GM23338 (cell line): ENCODE data around the gene NTN4.

Experiments
- CREB1 ChIP-seq: fragments of 250-450 bp; sonication (Bioruptor Pico); IDR thresholded peaks from 2 replicates; pipeline ENCODE4 v1.5.0; 2020; ENCODE audit warnings: low read depth, mild to moderate bottlenecking, moderate library complexity
- EZH2 ChIP-seq: fragments of 200-600 bp; sonication (generic); IDR thresholded peaks from one replicate; pipeline ENCODE4 v1.8.0; 2017; ENCODE audit warnings: antibody characterized with exemption, mild to moderate bottlenecking, low read depth; ENCODE audit not compliant: unreplicated experiment
- EZH2phosphoT487 ChIP-seq: fragments of 200-600 bp; sonication (generic); IDR thresholded peaks from one replicate; pipeline ENCODE4 v1.8.1; 2018; ENCODE audit warnings: antibody characterized with exemption; ENCODE audit not compliant: unreplicated experiment
- JUNB ChIP-seq: IDR thresholded peaks from one replicate; pipeline ENCODE4 v1.6.1; 2016; ENCODE audit warnings: antibody characterized with exemption; ENCODE audit not compliant: unreplicated experiment
- NANOG ChIP-seq: IDR thresholded peaks from 2 replicates; pipeline ENCODE4 v1.6.1; 2016; ENCODE audit warnings: antibody characterized with exemption, borderline replicate concordance
- POLR2AphosphoS5 ChIP-seq: IDR thresholded peaks from 2 replicates; pipeline ENCODE4 v1.6.1; 2016; ENCODE audit warnings: antibody characterized with exemption, low read depth
- STAT1 ChIP-seq: IDR thresholded peaks from one replicate; pipeline ENCODE4 v1.6.1; 2016; ENCODE audit warnings: antibody characterized with exemption; ENCODE audit not compliant: unreplicated experiment
- ZNF114 ChIP-seq: fragments of 250-450 bp; sonication (Bioruptor Pico); IDR thresholded peaks from 2 replicates; pipeline ENCODE4 v1.5.0; 2020; ENCODE audit warnings: mild to moderate bottlenecking, moderate library complexity
- TF ChIP-seq, protein P1 (sequence below), 2 experiments: fragments of 200-600 bp in 1 of 2; sonication (generic) in 1 of 2; conservative IDR thresholded peaks; 2 replicates each; pipeline versions ENCODE4 v1.5.1 to v1.6.1; 2016 to 2017; ENCODE audit warnings: antibody characterized with exemption in 2 of 2, low read depth in 2 of 2, mild to moderate bottlenecking in 2 of 2, moderate library complexity in 1 of 2
- TF ChIP-seq, protein P2 (sequence below): IDR thresholded peaks from one replicate; pipeline ENCODE4 v1.6.1; 2018; ENCODE audit warnings: antibody characterized with exemption; ENCODE audit not compliant: unreplicated experiment
- TF ChIP-seq, protein P3 (sequence below): IDR thresholded peaks from 2 replicates; pipeline ENCODE4 v1.6.1; 2016; ENCODE audit warnings: antibody characterized with exemption
- TF ChIP-seq, protein P4 (sequence below): fragments of 250-450 bp; sonication (Bioruptor Pico); IDR thresholded peaks from 2 replicates; pipeline ENCODE4 v1.5.0; 2020; ENCODE audit warnings: mild to moderate bottlenecking, moderate library complexity

DNA sequence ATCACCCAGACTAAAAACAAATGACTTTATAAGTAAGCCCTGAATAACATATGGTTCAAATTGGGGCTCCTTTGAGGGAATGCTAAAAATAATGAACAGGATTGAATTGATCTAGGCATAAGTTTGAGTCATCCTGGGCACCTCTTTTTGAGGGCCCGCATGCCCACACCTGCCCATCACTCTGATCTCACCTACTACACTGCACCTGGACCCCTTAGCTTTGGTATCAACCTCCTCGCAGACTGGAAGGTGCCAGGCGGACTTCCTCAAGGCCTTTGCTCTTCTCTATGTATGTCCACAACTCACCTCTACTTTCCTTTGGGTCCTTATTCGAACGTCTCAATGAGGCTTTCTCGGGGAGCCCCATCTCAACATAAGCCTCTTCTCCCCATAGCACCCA, 17.2 kb downstream of the NTN4 start:
- TF ChIP-seq POLR2AphosphoS5 (no peak), NANOG (no peak), EZH2 (no peak), STAT1 (no peak), CREB1 (CRISPR knock-in tag) (no peak), EZH2phosphoT487 (no peak), ZNF114 (CRISPR knock-in tag) (no peak), JUNB (no peak)
- TF ChIP-seq, protein P1, sequence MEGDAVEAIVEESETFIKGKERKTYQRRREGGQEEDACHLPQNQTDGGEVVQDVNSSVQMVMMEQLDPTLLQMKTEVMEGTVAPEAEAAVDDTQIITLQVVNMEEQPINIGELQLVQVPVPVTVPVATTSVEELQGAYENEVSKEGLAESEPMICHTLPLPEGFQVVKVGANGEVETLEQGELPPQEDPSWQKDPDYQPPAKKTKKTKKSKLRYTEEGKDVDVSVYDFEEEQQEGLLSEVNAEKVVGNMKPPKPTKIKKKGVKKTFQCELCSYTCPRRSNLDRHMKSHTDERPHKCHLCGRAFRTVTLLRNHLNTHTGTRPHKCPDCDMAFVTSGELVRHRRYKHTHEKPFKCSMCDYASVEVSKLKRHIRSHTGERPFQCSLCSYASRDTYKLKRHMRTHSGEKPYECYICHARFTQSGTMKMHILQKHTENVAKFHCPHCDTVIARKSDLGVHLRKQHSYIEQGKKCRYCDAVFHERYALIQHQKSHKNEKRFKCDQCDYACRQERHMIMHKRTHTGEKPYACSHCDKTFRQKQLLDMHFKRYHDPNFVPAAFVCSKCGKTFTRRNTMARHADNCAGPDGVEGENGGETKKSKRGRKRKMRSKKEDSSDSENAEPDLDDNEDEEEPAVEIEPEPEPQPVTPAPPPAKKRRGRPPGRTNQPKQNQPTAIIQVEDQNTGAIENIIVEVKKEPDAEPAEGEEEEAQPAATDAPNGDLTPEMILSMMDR (conservative IDR thresholded peaks at IDR 0.05; ENCODE audit: low read depth in 2 of 2): no peak
- TF ChIP-seq, protein P2, sequence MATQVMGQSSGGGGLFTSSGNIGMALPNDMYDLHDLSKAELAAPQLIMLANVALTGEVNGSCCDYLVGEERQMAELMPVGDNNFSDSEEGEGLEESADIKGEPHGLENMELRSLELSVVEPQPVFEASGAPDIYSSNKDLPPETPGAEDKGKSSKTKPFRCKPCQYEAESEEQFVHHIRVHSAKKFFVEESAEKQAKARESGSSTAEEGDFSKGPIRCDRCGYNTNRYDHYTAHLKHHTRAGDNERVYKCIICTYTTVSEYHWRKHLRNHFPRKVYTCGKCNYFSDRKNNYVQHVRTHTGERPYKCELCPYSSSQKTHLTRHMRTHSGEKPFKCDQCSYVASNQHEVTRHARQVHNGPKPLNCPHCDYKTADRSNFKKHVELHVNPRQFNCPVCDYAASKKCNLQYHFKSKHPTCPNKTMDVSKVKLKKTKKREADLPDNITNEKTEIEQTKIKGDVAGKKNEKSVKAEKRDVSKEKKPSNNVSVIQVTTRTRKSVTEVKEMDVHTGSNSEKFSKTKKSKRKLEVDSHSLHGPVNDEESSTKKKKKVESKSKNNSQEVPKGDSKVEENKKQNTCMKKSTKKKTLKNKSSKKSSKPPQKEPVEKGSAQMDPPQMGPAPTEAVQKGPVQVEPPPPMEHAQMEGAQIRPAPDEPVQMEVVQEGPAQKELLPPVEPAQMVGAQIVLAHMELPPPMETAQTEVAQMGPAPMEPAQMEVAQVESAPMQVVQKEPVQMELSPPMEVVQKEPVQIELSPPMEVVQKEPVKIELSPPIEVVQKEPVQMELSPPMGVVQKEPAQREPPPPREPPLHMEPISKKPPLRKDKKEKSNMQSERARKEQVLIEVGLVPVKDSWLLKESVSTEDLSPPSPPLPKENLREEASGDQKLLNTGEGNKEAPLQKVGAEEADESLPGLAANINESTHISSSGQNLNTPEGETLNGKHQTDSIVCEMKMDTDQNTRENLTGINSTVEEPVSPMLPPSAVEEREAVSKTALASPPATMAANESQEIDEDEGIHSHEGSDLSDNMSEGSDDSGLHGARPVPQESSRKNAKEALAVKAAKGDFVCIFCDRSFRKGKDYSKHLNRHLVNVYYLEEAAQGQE: no peak
- TF ChIP-seq, protein P3, sequence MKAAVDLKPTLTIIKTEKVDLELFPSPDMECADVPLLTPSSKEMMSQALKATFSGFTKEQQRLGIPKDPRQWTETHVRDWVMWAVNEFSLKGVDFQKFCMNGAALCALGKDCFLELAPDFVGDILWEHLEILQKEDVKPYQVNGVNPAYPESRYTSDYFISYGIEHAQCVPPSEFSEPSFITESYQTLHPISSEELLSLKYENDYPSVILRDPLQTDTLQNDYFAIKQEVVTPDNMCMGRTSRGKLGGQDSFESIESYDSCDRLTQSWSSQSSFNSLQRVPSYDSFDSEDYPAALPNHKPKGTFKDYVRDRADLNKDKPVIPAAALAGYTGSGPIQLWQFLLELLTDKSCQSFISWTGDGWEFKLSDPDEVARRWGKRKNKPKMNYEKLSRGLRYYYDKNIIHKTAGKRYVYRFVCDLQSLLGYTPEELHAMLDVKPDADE: no peak
- TF ChIP-seq, protein P4, sequence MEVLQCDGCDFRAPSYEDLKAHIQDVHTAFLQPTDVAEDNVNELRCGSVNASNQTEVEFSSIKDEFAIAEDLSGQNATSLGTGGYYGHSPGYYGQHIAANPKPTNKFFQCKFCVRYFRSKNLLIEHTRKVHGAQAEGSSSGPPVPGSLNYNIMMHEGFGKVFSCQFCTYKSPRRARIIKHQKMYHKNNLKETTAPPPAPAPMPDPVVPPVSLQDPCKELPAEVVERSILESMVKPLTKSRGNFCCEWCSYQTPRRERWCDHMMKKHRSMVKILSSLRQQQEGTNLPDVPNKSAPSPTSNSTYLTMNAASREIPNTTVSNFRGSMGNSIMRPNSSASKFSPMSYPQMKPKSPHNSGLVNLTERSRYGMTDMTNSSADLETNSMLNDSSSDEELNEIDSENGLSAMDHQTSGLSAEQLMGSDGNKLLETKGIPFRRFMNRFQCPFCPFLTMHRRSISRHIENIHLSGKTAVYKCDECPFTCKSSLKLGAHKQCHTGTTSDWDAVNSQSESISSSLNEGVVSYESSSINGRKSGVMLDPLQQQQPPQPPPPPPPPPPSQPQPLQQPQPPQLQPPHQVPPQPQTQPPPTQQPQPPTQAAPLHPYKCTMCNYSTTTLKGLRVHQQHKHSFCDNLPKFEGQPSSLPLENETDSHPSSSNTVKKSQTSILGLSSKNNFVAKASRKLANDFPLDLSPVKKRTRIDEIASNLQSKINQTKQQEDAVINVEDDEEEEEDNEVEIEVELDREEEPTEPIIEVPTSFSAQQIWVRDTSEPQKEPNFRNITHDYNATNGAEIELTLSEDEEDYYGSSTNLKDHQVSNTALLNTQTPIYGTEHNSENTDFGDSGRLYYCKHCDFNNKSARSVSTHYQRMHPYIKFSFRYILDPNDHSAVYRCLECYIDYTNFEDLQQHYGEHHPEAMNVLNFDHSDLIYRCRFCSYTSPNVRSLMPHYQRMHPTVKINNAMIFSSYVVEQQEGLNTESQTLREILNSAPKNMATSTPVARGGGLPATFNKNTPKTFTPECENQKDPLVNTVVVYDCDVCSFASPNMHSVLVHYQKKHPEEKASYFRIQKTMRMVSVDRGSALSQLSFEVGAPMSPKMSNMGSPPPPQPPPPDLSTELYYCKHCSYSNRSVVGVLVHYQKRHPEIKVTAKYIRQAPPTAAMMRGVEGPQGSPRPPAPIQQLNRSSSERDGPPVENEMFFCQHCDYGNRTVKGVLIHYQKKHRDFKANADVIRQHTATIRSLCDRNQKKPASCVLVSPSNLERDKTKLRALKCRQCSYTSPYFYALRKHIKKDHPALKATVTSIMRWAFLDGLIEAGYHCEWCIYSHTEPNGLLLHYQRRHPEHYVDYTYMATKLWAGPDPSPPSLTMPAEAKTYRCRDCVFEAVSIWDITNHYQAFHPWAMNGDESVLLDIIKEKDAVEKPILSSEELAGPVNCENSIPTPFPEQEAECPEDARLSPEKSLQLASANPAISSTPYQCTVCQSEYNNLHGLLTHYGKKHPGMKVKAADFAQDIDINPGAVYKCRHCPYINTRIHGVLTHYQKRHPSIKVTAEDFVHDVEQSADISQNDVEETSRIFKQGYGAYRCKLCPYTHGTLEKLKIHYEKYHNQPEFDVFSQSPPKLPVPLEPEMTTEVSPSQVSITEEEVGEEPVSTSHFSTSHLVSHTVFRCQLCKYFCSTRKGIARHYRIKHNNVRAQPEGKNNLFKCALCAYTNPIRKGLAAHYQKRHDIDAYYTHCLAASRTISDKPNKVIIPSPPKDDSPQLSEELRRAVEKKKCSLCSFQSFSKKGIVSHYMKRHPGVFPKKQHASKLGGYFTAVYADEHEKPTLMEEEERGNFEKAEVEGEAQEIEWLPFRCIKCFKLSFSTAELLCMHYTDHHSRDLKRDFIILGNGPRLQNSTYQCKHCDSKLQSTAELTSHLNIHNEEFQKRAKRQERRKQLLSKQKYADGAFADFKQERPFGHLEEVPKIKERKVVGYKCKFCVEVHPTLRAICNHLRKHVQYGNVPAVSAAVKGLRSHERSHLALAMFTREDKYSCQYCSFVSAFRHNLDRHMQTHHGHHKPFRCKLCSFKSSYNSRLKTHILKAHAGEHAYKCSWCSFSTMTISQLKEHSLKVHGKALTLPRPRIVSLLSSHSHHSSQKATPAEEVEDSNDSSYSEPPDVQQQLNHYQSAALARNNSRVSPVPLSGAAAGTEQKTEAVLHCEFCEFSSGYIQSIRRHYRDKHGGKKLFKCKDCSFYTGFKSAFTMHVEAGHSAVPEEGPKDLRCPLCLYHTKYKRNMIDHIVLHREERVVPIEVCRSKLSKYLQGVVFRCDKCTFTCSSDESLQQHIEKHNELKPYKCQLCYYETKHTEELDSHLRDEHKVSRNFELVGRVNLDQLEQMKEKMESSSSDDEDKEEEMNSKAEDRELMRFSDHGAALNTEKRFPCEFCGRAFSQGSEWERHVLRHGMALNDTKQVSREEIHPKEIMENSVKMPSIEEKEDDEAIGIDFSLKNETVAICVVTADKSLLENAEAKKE: no peak
